NCI-H2196 treated with DMSO at 0.1 percent for 48 hours (cell line): ENCODE measurements around the gene FKBP15.
"Not testable (repeated sequence)": the region's sequence is repeated elsewhere in the genome, so short reads cannot be mapped to it uniquely, and the experiment has no call there.

Experiments used
- DNase-seq: peaks from one replicate; lab custom pipeline; 2025; ENCODE audit not compliant: unreplicated experiment; lab: John Stamatoyannopoulos, UW

Gene FKBP15, protein sequence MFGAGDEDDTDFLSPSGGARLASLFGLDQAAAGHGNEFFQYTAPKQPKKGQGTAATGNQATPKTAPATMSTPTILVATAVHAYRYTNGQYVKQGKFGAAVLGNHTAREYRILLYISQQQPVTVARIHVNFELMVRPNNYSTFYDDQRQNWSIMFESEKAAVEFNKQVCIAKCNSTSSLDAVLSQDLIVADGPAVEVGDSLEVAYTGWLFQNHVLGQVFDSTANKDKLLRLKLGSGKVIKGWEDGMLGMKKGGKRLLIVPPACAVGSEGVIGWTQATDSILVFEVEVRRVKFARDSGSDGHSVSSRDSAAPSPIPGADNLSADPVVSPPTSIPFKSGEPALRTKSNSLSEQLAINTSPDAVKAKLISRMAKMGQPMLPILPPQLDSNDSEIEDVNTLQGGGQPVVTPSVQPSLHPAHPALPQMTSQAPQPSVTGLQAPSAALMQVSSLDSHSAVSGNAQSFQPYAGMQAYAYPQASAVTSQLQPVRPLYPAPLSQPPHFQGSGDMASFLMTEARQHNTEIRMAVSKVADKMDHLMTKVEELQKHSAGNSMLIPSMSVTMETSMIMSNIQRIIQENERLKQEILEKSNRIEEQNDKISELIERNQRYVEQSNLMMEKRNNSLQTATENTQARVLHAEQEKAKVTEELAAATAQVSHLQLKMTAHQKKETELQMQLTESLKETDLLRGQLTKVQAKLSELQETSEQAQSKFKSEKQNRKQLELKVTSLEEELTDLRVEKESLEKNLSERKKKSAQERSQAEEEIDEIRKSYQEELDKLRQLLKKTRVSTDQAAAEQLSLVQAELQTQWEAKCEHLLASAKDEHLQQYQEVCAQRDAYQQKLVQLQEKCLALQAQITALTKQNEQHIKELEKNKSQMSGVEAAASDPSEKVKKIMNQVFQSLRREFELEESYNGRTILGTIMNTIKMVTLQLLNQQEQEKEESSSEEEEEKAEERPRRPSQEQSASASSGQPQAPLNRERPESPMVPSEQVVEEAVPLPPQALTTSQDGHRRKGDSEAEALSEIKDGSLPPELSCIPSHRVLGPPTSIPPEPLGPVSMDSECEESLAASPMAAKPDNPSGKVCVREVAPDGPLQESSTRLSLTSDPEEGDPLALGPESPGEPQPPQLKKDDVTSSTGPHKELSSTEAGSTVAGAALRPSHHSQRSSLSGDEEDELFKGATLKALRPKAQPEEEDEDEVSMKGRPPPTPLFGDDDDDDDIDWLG

DNA sequence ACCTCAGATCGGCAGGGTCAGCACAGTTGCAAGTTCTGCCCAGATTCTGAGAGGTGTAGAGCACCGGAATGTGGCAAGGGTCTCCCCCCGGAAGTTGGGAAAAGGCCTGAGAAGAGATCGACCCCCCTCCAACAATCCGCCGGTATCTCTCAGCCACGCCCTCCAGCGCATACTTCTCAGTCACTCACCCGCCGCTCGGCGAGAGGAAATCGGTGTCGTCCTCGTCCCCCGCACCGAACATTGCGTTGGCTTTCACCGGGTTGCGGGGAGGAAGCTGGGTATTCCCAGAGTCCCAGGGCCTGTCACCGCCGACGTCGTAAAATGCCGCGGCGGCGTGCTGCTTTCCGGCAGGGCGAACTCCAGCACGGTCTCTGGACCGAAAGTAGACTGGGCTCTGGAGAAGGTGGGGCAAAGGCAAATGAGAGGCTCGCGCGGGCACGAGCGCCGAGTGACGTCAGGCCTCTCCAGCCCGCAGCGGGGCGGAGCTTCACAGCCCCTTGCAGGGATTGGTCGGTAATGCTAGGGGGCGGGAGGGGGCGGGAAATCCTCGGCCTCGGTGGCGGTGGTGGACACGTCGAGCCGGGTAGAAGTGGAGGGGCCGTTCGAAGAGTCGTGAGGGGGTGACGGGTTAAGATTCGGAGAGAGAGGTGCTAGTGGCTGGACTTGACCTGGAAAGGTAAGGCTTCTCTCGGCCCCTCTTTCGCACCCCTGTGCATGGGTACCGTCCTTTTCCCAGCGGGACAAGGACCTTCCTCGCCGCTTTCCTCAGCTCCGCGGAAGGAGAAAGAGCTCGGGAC, at the start of gene FKBP15, which contains the start of gene SLC31A1:
TSS of gene FKBP15 (minus strand) at position 275 of the 797 bp plus-strand sequence. CDS start at position 241, 34 bp downstream.
TSS of gene SLC31A1 (plus strand) at position 542 of the 797 bp plus-strand sequence. CDS start 34,605 bp downstream, outside the sequence.
- peak; percentile 94 for DNase-seq

DNA sequence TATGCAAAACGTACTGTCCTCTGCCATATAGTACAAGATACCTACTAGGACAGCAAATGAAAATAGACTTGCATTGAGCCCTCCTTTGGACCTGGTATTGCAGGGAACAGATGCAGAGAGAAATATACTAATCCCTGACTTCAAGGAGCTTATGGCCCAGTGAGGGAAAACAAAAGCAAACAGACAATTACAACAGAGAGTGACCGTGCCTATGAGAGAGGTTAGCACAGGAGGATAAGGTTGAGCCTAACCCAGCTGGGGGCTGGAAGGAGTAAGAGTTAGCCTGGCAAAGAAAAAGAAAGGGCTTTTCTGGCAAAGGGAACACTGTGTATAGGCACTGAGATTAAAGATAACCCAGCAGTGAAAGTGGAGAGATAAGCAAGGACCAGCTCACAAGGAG, 48.8 kb upstream of the FKBP15 start:
- no peak for DNase-seq

DNA sequence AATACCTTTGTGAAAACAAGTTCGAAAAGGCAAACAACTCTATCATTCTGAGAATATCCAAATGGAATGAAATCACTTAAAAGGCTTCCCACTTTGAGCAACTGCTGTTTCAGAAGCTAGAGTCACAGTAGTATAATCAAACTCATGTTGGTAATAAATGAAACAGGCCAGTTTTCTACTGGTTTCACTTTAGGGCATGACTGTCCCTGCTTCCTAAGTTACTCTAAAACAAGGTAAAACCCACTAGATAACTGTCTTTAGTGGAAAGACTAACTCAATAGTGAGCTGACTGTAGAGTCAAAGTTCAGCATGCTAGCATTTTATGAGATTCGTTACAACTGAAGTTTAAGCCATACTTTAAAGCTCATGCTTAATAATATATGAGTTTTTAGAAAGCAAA, 48.3 kb upstream of the FKBP15 start:
- no peak for DNase-seq

DNA sequence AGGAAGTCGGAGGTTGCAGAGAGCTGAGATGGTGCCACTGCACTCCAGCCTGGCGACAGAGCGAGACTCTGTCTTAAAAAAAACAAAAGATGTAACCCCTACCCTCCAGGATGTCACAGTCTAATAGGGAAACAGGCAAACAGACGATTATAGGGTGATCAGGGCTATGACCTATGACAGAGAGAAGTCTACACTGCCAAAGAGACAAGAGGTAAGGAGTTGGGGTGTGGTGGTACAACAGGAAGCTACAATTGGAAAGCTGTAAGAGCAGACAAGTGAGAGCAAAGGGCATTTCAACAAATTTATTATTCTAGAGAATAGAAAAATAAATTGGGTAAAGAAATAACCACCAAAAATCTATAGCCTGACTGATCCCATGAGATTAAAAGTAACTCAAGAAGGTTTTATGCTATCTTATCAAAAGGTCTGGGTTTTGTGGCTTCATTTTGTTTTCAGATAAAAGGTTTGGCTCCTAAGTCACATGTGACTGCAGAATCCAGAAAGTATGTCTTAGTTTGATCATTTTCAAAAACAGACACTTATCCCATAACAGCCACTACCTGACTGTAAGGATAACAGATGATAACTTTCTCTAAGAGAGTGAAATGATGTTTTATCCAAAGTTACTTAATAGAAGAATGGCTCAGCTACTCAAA, 47.0 kb upstream of the FKBP15 start:
- no peak for DNase-seq

DNA sequence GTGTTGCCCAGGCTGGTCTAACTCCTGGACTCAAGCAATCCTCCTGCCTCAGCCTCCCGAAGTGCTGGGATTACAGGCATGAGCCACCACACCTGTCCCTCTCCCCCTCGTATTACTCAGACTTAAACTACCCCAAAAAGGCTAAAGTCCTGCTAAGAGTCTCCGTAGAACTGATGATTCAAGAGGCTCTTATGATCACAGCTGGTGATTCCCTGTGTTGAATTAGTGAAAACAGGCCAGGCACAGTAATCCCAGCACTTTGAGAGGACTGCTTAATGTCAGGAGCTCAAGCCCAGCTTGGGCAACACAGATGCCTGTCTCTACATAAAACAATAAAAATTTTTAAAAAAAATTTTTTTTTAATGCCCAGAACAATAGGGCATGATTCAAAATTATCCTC, 45.1 kb upstream of the FKBP15 start:
- DNase-seq = no peak

DNA sequence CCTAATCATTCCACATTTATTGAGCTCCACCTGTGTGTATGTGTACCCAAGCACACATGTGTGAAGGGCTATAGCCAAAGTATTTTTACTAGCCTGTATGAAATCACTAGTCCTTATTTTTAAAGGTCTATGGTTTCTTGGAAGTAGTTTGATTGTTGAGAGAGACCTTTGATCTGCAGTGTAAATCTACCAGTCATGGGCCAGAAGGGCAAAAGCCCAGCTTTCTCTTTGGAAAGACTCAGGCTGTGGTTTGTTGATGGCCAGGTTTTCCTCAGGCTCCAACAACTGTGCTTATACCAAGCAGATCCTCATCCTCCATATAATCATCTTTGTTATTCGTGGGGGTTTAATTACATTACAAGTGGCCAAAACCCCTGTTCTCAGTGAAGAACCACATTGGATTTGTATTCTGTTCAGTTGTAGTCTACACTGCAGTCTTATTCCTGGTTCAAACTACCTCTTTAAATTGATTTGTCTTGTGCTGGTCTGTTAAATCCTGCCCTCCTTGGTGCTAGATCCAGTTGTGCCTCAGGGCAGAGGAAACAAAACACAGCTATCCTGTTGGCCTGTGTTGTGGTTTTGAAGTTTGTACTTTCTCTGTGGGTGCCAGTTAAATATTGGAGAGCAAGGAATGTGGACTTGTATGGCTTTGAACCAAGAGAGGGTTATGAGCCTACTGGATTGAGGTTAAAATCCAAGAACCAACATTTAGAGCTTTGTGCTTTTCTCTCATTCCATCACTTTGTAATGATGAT, 41.0 kb upstream of the FKBP15 start:
- DNase-seq = no peak

DNA sequence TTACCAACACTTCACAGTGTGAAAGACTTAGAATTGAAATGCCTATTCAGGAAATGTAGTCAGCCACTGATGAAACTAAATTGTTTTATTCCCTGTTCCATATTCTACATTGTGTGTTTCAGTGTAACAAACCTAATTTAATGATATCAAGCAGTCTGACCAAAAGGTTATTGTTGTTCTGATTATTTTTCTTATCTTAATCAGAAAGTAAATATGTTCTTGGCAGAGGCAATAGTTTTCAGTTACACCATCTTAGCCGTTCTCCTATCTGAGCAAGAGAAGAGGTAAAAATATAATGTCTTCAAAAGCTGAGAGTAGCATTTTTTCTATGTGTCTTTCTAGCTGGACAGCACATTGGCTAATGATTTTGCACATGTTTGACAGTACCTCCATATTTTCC, 37.2 kb upstream of the FKBP15 start:
- DNase-seq = peak; percentile 7

DNA sequence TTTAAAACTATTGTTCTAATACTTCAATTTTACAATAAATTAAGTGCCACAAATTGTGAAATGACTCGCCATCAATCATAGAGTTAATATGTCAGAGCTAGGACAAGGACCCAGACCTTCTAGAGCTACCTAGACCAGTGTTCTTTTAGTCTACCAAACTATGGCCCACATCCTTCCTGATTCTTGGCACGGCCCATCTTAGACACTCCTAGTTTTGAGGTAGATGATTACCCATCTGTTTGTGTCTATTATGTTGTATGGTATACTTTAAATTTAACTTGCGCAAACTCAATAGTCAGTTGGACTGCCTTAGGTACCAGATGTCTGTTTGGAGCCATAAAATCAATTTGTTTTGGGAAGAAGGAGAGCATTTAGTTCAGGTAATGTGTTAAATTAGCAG, 36.8 kb upstream of the FKBP15 start:
- DNase-seq = no peak

DNA sequence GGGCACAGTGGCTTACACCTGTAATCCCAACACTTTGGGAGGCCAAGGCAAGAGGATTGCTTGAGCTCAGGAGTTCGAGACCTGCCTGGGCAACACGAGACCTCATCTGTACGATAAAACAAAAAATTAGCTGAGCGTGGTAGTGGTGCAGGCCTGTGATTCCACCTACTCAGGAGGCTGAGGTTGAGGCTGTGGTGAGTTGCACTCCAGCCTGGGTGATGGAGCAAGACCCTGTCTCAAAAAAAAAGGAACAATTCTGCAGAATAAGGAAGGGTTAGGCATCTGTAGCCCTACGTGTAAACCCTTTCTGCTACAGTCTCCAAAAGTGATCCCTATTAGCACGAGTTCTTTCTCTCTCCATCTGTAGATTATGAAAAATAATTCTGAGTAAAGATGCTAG, 34.4 kb upstream of the FKBP15 start:
- DNase-seq = no peak

DNA sequence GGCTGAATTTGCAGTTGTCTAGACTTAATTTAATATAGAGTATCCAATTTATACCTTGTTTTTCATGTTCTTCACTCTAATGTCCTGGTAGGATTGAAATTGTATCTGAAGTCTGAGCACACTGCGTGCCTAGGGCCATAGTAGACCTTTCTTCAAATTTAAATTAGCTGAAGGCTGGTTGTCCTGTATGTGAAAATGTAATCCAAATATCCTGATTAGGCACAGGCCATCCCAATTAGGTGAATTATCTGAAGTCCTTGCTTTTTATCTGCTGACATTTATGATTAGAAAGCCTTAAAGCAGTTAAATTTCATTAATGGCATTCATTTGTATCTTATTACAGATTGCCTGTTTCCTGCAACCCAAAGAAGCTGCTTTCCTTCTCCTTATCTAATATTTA, 33.9 kb upstream of the FKBP15 start:
- DNase-seq = no peak

DNA sequence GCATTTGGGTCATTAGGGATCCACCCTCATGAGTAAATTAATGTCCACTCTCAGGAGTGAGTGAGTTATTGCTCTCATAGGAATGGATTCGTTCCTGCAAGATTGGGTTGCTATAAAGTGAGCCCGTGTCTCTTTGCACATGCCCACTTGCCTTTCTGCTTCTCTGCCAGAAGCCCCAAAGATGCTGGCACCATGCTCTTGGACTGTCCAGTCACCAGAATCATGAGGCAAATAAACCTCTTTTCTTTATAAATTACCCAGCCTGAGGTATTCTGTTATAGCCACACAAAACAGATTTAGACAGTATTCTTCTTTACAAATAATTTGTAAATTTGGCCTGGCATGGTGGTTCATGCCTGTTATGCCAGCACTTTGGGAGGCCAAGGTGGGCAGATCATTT, 29.7 kb upstream of the FKBP15 start:
- DNase-seq = no peak

DNA sequence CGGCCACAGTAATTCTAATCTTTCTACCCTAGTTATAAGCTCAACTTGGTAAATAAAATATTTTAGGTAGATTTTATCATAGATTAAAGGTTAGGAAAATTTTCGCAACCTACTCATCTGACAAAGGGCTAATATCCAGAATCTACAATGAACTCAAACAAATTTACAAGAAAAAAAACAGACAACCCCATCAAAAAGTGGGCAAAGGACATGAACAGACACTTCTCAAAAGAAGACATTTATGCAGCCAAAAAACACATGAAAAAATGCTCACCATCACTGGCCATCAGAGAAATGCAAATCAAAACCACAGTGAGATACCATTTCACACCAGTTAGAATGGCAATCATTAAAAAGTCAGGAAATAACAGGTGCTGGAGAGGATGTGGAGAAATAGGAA, 28.6 kb upstream of the FKBP15 start:
- DNase-seq = not testable (repeated sequence)

DNA sequence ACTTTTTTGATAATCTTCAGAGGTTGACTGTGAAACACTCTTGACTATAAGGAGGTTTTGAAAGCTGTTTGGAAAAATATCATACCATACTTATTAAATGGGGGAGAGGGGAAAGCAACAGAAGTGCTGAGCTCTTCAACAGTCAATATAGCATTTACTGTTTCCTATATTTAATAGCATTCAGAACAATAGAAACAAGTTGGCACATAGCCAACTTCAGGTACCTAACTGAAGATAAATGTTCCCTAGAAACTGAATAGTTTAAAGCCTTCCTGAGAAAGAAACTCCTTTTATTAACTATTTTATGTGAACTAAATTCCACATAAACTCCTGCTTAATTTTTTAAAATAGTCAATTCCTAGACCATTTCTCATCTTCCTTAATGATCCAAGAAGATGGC, 26.6 kb upstream of the FKBP15 start:
- DNase-seq = no peak

DNA sequence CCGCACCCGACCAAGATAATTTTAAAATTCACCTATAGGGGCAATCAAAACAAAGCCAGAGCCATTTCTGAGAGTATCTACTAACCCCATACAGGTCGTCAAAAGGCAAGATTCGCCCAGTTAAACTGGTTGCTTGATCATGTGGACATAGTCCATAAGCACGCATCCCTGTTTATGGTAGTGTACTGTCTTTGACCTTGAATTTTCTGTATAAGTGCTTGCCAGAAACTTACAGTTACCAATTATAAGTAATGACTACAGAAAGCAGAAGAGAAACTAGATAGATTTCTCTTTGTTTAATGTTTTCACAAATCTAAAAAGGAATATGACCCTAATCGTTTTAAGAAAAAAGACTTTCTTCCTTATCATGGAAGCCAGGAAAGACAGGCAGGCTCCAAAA, 25.9 kb upstream of the FKBP15 start:
- no peak for DNase-seq

DNA sequence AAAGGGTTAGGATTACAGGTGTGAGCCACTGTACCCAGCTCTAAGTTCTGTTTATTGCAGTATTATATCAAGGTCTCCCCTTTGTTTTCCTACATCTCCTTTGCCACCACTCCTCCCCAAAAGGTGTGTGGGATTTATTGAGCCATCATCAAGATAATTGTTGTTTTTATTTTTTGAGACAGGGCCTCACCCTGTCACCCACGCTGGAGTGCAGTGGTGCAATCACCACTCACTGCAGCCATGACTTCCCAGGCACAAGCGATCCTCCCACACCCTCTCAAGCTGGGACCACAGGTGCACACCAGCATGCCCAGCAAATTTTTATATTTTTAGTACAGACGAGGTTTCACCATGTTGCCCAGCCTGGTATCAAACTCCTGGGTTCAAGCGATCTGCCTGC, 24.8 kb upstream of the FKBP15 start:
- no peak for DNase-seq

DNA sequence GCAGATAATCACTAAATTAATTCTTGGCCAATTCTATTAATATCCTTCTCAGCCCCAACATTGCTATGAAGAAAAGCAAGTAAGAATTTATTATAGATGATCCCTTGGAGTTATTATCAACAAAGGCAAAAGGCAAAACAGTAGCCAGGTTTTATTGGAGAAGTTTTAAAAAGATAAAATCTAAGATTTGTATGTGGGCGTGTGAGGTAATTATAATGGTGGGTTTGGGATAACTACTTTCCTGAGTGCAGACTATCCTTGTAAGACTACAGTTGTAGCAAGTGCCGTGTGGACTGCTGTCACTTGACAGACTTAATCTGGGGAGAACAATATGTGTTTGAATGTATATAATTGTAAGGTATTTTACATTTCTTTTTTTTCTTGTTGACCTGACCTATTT, 23.5 kb upstream of the FKBP15 start:
- DNase-seq = no peak

DNA sequence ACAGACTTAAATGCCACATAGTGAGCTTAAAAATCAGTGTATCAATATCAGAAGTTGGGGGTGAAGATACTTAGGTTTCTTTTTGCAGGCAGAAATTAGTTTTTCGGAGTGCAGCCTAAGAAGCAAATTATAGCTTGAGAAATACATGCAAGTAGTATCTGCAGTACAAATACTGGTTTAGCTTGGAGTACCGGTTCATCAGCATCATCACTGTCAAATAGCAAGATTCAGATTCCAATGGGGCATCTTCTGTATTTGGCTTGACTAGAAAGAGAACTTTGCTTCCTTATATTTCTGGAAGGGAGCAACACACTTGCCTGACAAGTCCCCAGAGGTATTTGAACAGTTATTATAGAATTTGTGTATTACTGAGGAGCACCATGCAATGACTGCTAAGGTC, 20.1 kb upstream of the FKBP15 start:
- no peak for DNase-seq

DNA sequence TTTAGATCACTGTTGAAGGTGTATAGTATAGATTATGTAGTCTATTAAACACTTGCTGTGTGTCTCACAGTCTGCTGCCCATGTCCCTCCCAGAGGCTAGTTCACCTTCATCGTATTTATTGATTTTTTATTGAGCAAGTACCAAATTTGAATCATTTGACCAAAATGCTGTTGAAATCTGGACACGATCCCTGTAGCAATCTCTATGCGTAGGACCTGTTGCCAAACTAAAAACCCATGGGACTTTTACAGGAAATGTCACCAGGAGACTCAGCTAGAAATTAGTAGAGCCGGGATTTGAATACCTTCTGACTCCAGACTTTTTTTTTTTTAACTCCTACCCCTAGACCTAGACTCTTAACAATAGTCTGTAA, 17.8 kb upstream of the FKBP15 start:
- no peak for DNase-seq

DNA sequence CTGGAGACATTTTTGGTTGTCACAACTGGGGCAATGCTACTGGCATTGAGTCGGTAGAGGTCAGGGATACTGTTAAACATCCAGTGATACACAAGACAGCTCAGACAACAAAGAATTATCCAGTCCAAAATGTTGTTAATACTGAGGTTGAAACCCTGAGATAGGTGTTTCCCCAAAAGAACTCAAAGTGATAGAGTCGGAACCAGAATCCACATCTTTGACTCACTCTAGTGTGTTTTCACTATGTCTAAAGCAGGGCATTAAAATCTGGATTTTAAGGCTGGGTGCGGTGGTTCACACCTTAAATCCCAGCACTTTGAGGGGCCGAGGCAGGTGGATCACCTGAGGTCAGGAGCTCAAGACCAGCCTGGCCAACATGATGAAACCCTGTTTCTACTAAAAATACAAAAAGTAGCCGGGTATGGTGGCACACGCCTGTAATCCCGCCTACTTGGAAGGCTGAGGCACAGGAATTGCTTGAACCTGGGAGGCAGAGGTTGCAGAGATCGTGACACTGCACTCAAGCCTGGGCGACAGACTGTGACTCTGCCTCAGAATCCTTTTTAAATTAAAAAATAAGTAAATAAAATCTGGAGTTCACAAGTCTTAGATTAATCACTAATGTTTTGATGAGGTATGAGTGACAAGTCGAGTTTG, 17.3 kb upstream of the FKBP15 start:
- DNase-seq = no peak
